ENCODE results near the gene NNT. TPM values are rescaled to one million over a fixed set of nuclear protein-coding genes. Genes with fewer than 3 reads are reported as not detected.

The NNT gene
- total and polyA plus RNA-seq, 2 donors from 2014 or later = 56.4 to 101 TPM

DNA sequence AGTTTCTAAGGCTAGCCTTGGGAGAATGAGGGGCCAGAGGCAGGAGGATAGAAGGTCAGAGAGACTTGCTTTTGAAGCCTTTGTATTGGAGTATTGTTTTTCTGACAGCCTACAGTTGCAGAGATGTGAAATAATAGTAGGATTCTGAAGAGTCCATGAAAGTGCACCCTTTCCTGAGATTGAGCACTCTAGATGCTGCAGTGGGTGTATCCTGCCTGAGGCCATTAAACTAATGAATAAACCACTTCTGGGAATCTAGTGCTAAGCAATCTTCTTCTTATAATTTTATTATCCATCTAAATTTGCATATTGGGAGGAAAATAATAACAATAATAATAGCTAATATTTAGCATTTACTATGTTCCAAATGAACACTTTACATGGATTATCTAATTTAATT lies 19.3 kb upstream of the NNT start:
- Histone ChIP-seq H3K4me1 (ENCODE audit: control insufficient read depth in 2 of 3, insufficient read depth in 2 of 3, low read depth in 1 of 3, low read length in 3 of 3) (peaks cover 0 to 2% (median 0%) of the 10 kb centered on the region in 3 donors), H3K27me3 (ENCODE audit: control insufficient read depth, insufficient read depth, low read length) (no peaks in the 10 kb centered on the region), H3K9me3 (ENCODE audit: control insufficient read depth in 2 of 3, insufficient read depth in 1 of 3, low read length in 3 of 3) (no peaks in the 10 kb centered on the region), H3K36me3 (ENCODE audit: control insufficient read depth in 2 of 3, insufficient read depth in 3 of 3, low read length in 3 of 3) (no peaks in the 10 kb centered on the region), H3K9ac (ENCODE audit: low read length in 3 of 3) (no peak overlapping the region), H3K4me3 (ENCODE audit: low read length in 3 of 3) (no peak overlapping the region), H3K27ac (ENCODE audit: low read depth in 2 of 2, low read length in 2 of 2) (no peak overlapping the region)
- FAIRE-seq (no peak), DNase-seq (no peak)
- TF ChIP-seq, protein P1, sequence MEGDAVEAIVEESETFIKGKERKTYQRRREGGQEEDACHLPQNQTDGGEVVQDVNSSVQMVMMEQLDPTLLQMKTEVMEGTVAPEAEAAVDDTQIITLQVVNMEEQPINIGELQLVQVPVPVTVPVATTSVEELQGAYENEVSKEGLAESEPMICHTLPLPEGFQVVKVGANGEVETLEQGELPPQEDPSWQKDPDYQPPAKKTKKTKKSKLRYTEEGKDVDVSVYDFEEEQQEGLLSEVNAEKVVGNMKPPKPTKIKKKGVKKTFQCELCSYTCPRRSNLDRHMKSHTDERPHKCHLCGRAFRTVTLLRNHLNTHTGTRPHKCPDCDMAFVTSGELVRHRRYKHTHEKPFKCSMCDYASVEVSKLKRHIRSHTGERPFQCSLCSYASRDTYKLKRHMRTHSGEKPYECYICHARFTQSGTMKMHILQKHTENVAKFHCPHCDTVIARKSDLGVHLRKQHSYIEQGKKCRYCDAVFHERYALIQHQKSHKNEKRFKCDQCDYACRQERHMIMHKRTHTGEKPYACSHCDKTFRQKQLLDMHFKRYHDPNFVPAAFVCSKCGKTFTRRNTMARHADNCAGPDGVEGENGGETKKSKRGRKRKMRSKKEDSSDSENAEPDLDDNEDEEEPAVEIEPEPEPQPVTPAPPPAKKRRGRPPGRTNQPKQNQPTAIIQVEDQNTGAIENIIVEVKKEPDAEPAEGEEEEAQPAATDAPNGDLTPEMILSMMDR (IDR thresholded peaks at IDR 0.05; ENCODE audit: borderline replicate concordance, extremely low read depth, insufficient read depth) = no peak
- intact Hi-C loops (cut with DNase I) = no loop called here

- H3K36me3 ChIP-seq (ENCODE audit: control insufficient read depth in 2 of 3, insufficient read depth in 3 of 3, low read length in 3 of 3) = no peaks in the 10 kb centered on the region
- no peaks in the 10 kb centered on the region for H3K9me3 ChIP-seq (ENCODE audit: control insufficient read depth in 2 of 3, insufficient read depth in 1 of 3, low read length in 3 of 3)
- FAIRE-seq (no peak), DNase-seq (no peak)
- peaks cover 0 to 2% (median 0%) of the 10 kb centered on the region in 3 donors for H3K4me1 ChIP-seq (ENCODE audit: control insufficient read depth in 2 of 3, insufficient read depth in 2 of 3, low read depth in 1 of 3, low read length in 3 of 3)
- TF ChIP-seq, protein P1 (IDR thresholded peaks at IDR 0.05; ENCODE audit: borderline replicate concordance, extremely low read depth, insufficient read depth) = no peak
- no peak overlapping the region for H3K4me3 ChIP-seq (ENCODE audit: low read length in 3 of 3)
- H3K27me3 ChIP-seq (ENCODE audit: control insufficient read depth, insufficient read depth, low read length) = no peaks in the 10 kb centered on the region
- H3K27ac ChIP-seq (ENCODE audit: low read depth in 2 of 2, low read length in 2 of 2) = no peak overlapping the region
- H3K9ac ChIP-seq (ENCODE audit: low read length in 3 of 3) = no peak overlapping the region
- intact Hi-C loops (cut with DNase I) = no loop called here
Observed at GRCh38 chr5:43584166-43584699, 18.7 kb upstream of the NNT start.

DNA sequence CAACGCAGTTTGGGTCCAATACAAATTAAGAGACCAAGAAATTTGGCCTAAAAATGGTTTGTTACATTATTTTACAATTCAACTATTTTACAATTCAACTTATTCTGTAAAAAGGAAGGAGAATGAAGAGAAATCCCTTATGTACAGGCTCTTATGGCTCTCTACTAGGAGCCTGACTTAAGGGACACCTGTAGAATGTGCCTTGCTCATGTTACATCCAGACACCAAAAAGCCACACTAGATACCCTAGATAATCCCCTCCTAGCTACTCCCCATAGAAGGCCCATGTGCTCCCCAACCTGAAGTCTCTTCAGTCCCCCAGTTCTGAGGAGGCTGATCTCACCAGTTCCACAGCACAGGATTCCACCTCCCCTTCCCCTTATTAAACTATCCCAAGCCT lies 14.1 kb upstream of the NNT start:
- intact Hi-C loops (cut with DNase I) = no loop called here
- H3K27me3 ChIP-seq (ENCODE audit: control insufficient read depth, insufficient read depth, low read length) = no peaks in the 10 kb centered on the region
- H3K4me1 ChIP-seq (ENCODE audit: control insufficient read depth in 2 of 3, insufficient read depth in 2 of 3, low read depth in 1 of 3, low read length in 3 of 3) = no peaks in the 10 kb centered on the region
- H3K27ac ChIP-seq (ENCODE audit: low read depth in 2 of 2, low read length in 2 of 2) = no peak overlapping the region
- no peak overlapping the region for H3K4me3 ChIP-seq (ENCODE audit: low read length in 3 of 3)
- no peaks in the 10 kb centered on the region for H3K9me3 ChIP-seq (ENCODE audit: control insufficient read depth in 2 of 3, insufficient read depth in 1 of 3, low read length in 3 of 3)
- TF ChIP-seq, protein P1 (IDR thresholded peaks at IDR 0.05; ENCODE audit: borderline replicate concordance, extremely low read depth, insufficient read depth) = no peak
- FAIRE-seq (no peak), DNase-seq (no peak)
- no peaks in the 10 kb centered on the region for H3K36me3 ChIP-seq (ENCODE audit: control insufficient read depth in 2 of 3, insufficient read depth in 3 of 3, low read length in 3 of 3)
- no peak overlapping the region for H3K9ac ChIP-seq (ENCODE audit: low read length in 3 of 3)

DNA sequence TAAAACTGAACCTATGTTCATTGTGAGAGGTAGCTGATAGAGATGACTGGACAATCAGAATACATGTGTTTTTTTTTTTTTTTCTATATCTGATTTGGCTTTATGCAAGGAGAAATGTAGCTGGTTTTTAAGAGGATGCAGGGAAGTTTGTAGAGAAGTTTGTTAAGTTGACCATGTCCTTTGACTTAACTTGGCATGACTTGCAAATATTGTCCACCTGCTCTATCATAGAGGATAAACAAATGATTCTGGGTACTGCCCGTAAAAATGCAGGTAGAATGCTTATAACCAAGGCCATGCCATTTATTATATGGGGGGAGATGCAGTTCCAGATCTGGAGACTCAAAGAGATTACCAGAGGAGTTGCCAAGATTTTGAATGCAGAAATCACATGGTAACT lies 13.7 kb upstream of the NNT start:
- H3K9me3 ChIP-seq (ENCODE audit: control insufficient read depth in 2 of 3, insufficient read depth in 1 of 3, low read length in 3 of 3) = no peaks in the 10 kb centered on the region
- H3K9ac ChIP-seq (ENCODE audit: low read length in 3 of 3) = no peak overlapping the region
- DNase-seq (no peak), FAIRE-seq (no peak)
- intact Hi-C loops (cut with DNase I) = no loop called here
- TF ChIP-seq, protein P1 (IDR thresholded peaks at IDR 0.05; ENCODE audit: borderline replicate concordance, extremely low read depth, insufficient read depth) = no peak
- H3K27me3 ChIP-seq (ENCODE audit: control insufficient read depth, insufficient read depth, low read length) = no peaks in the 10 kb centered on the region
- no peaks in the 10 kb centered on the region for H3K4me1 ChIP-seq (ENCODE audit: control insufficient read depth in 2 of 3, insufficient read depth in 2 of 3, low read depth in 1 of 3, low read length in 3 of 3)
- no peaks in the 10 kb centered on the region for H3K36me3 ChIP-seq (ENCODE audit: control insufficient read depth in 2 of 3, insufficient read depth in 3 of 3, low read length in 3 of 3)
- no peak overlapping the region for H3K27ac ChIP-seq (ENCODE audit: low read depth in 2 of 2, low read length in 2 of 2)
- H3K4me3 ChIP-seq (ENCODE audit: low read length in 3 of 3) = no peak overlapping the region

Data from kidney (tissue), 14 donors.